ENCODE results near the gene COL18A1. TPM values are rescaled to one million over a fixed set of nuclear protein-coding genes. Genes with fewer than 3 reads are reported as not detected.
A peak's percentile ranks its signal among the peaks of the same experiment; 100 is the strongest.

Gene COL18A1
- total RNA-seq, 1 experiment from 2014 or later = 170 TPM

DNA sequence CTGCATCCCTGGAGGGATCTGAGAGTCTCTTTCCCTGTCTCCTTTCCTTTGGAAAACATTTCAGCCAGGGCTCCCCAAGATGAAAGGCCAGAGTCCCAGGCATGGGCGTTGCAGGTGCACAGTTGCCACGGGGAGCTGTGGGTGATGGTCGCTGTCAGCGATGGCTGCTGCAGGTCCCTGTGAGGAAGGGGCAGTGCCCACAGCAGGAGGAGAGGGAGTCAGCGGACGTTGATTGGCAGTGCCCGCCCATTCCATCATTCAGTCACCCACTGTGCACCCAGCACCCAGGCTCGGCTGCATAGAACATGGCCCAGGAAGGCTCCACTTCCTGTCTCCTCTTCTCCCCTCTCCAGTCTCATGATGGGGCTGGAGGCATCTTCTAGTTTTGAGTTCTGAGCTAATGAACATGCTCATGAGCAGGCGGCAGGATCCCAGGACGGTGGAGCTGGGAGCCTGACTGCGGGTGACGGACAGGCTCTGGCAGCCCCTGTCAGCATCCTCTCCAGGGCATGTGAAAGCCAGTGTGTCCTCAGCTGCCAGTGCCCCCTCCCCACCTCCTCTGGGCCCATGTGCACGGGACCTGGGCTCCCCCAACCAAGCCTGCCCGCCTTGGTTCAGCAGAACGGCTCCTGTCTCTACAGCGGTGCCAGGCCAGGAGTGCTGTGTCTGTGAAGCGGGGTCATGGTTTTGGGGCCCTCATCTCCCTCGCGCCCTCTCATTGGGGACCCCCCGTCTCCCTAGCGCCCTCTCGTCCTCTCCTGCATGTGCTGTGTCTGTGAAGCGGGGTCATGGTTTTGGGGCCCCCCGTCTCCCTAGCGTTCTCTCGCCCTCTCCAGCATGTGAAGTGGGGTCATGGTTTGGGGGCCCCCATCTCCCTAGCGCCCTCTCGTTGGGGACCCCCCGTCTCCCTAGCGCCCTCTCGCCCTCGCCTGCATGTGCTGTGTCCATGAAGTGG lies 24.5 kb downstream of the COL18A1 start:
- intact Hi-C loops (cut with micrococcal nuclease; ENCODE audit: unreplicated experiment) = loop anchor here (10.0 kb wide), 1 partner anchor 45 kb away; no protein-coding TSS in a partner anchor
- Histone ChIP-seq H3K36me3 (ENCODE audit: control insufficient read depth, insufficient read depth, low read length) (0 out of 2 replicates have a peak, but pooled peaks cover 1% of the 10 kb centered on the region), H3K4me1 (peaks cover 67% of the 10 kb centered on the region), H3K4me3 (ENCODE audit: low read depth, low read length) (no peak overlapping the region), H3K9me3 (no peaks in the 10 kb centered on the region), H3K27me3 (replicated peaks; ENCODE audit: control insufficient read depth, insufficient read depth, low read length) (no peaks in the 10 kb centered on the region)
- H3K27me3 Mint-ChIP-seq (ENCODE audit: insufficient read depth, unreplicated experiment) = no peaks in the 10 kb centered on the region
- no TSS peak for BruUV-seq (replicated peaks)
- peak overlapping the region; percentile 96 for H3K27ac Mint-ChIP-seq (ENCODE audit: unreplicated experiment)
- peak overlapping the region; percentile 64 for H3K4me3 Mint-ChIP-seq (ENCODE audit: unreplicated experiment)
- H3K4me1 Mint-ChIP-seq (ENCODE audit: low read depth, unreplicated experiment) = peaks cover 20% of the 10 kb centered on the region
- no peak for DNase-seq
- peaks cover 67% of the 10 kb centered on the region for H3K36me3 Mint-ChIP-seq (ENCODE audit: insufficient read depth, unreplicated experiment)
- CTCF ChIA-PET = no interaction called here
- POLR2A ChIA-PET = interaction anchor here (0.8 to 1.5 kb wide), 3 partner anchors 9 to 73 kb away, joined by 4 to 8 read pairs (median 4); no protein-coding TSS in a partner anchor
- TF ChIP-seq, protein P1, sequence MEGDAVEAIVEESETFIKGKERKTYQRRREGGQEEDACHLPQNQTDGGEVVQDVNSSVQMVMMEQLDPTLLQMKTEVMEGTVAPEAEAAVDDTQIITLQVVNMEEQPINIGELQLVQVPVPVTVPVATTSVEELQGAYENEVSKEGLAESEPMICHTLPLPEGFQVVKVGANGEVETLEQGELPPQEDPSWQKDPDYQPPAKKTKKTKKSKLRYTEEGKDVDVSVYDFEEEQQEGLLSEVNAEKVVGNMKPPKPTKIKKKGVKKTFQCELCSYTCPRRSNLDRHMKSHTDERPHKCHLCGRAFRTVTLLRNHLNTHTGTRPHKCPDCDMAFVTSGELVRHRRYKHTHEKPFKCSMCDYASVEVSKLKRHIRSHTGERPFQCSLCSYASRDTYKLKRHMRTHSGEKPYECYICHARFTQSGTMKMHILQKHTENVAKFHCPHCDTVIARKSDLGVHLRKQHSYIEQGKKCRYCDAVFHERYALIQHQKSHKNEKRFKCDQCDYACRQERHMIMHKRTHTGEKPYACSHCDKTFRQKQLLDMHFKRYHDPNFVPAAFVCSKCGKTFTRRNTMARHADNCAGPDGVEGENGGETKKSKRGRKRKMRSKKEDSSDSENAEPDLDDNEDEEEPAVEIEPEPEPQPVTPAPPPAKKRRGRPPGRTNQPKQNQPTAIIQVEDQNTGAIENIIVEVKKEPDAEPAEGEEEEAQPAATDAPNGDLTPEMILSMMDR (IDR thresholded peaks at IDR 0.05; ENCODE audit: insufficient read depth in 1 of 2, low read depth in 1 of 2, low read length in 1 of 2, severe bottlenecking in 1 of 2, unreplicated experiment in 1 of 2) = no peak
- H3K9me3 Mint-ChIP-seq (ENCODE audit: unreplicated experiment) = no peaks in the 10 kb centered on the region

DNA sequence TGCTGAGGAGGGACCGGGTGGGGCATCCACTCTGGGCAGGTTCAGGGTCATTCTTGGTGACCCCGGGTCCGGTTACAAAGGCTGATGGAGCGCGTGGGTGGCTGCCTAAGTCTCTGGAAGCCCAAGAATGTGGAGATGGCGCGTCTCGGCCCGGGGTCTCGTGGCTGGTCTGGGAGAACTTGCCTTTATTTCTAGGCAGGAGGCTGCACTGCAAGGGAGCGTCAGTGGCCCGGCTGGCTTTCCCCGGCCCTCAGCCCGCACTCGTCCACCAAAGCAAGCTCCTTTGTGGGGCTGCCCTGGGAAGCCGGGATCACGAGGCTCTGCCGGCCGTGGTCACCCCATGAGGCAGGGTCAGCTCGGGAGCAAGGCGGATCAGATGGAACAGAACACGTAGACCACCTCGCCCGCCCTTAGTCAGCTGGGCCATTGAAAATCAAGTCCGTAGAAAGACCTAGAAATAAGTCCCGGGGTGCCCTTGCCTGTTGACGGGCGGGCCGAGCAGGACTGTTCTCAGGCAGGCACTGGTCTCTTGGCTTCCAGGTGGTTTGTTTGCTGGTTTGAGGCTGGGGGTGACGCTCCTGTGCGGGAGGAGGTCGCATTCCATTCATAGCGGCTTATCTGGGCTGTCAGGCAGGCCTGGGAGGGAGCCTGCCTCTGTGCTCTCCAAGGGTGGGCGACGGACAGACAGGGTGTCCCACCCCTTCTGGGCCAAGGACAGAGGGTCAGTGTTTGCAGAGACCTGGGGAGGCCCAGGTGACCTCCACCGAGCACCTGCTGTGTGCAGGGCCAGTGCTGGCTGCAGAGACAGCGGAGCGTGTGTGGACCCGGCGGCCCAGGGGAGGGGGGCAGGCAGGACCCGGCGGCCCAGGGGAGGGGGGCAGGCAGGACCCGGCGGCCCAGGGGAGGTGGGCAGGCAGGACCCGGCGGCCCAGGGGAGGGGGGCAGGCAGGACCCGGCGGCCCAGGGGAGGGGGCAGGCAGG lies 25.8 kb downstream of the COL18A1 start:
- Mint-ChIP-seq H3K27me3 (ENCODE audit: insufficient read depth, unreplicated experiment) (no peaks in the 10 kb centered on the region), H3K27ac (ENCODE audit: unreplicated experiment) (peak overlapping the region; percentile 96), H3K4me1 (ENCODE audit: low read depth, unreplicated experiment) (peaks cover 23% of the 10 kb centered on the region), H3K4me3 (ENCODE audit: unreplicated experiment) (peak overlapping the region; percentile 64), H3K9me3 (ENCODE audit: unreplicated experiment) (no peaks in the 10 kb centered on the region), H3K36me3 (ENCODE audit: insufficient read depth, unreplicated experiment) (peaks cover 64% of the 10 kb centered on the region)
- intact Hi-C loops (cut with micrococcal nuclease; ENCODE audit: unreplicated experiment) = loop anchor here (10.0 kb wide), 1 partner anchor 46 kb away; no protein-coding TSS in a partner anchor
- Histone ChIP-seq H3K27me3 (replicated peaks; ENCODE audit: control insufficient read depth, insufficient read depth, low read length) (no peaks in the 10 kb centered on the region), H3K4me1 (peaks cover 67% of the 10 kb centered on the region), H3K4me3 (ENCODE audit: low read depth, low read length) (no peak overlapping the region), H3K9me3 (no peaks in the 10 kb centered on the region), H3K36me3 (ENCODE audit: control insufficient read depth, insufficient read depth, low read length) (0 out of 2 replicates have a peak, but pooled peaks cover 1% of the 10 kb centered on the region)
- BruUV-seq (replicated peaks) = TSS peak; percentile 87
- DNase-seq = peak; percentile 79 to 88
- TF ChIP-seq, protein P1 (IDR thresholded peaks at IDR 0.05; ENCODE audit: insufficient read depth in 1 of 2, low read depth in 1 of 2, low read length in 1 of 2, severe bottlenecking in 1 of 2, unreplicated experiment in 1 of 2) = no peak
- POLR2A ChIA-PET = interaction anchor here (0.6 to 1.5 kb wide), 5 partner anchors 10 to 295 kb away, joined by 3 to 8 read pairs (median 4); no protein-coding TSS in a partner anchor
- CTCF ChIA-PET = interaction anchor here (0.6 to 0.9 kb wide), 2 partner anchors 24 to 143 kb away, joined by 3 to 7 read pairs; partner anchors contain the start of gene POFUT2

All from Caco-2 (cell line).